ENCODE measurements around the gene ZSWIM5. TPM values are rescaled to one million over a fixed set of nuclear protein-coding genes. Genes with fewer than 3 reads are reported as not detected.

The ZSWIM5 gene
- total and polyA plus RNA-seq, 2 of the 8 experiments (the other 6 are each of a cell fraction or from before 2014, with no cell fraction given) = 2.5 to 3.9 TPM

DNA sequence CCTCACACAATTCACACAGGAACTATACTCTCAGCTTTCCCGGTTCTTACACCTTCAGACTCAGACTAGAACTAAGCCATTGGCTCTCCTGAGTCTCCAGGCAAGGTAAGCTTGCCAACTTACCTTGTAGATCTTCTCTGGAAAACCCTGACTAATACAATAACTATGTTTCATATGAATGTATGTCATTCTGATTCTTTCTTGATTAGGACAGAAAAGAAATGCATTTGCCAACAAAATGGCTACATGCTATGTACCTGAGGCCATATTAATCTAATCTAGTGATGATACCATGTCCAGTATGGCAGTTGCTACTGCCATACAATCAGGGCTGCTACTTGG lies 9.8 kb upstream of the ZSWIM5 start:
- H4K8ac ChIP-seq (ENCODE audit: extremely low read depth, insufficient read depth, low read length) = no peak overlapping the region
- H3K4me3 ChIP-seq (ENCODE audit: extremely low read depth in 1 of 4, insufficient read depth in 2 of 4, low read depth in 3 of 4, low read length in 4 of 4) = no peak overlapping the region
- no peak overlapping the region for H3K14ac ChIP-seq (ENCODE audit: insufficient read length)
- no peak for TF ChIP-seq CHD7 (IDR thresholded peaks at IDR 0.05; ENCODE audit: insufficient replicate concordance, low read length)

More for the DNA sequence above, 9.8 kb upstream of the ZSWIM5 start:
- Histone ChIP-seq H2AFZ (ENCODE audit: low read length) (no peak overlapping the region), H3K79me1 (ENCODE audit: low read depth, low read length) (no peaks in the 10 kb centered on the region), H3K36me3 (ENCODE audit: control insufficient read depth in 2 of 4, insufficient read depth in 4 of 4, low read length in 3 of 4) (no peaks in the 10 kb centered on the region), H2BK5ac (ENCODE audit: low read depth, low read length) (no peak overlapping the region), H3K23me2 (ENCODE audit: low read depth, low read length) (no peaks in the 10 kb centered on the region; the same call in 1 of the 2 replicates), H2BK12ac (ENCODE audit: low read depth, low read length) (no peak overlapping the region), H3K23ac (ENCODE audit: insufficient read length) (no peak overlapping the region), H2BK20ac (ENCODE audit: low read length) (no peak overlapping the region), H3K56ac (replicated peaks; ENCODE audit: insufficient read length, low read depth, low read length) (no peak overlapping the region), H3K4ac (replicated peaks; ENCODE audit: insufficient read length, low read depth, low read length) (no peak overlapping the region), H4K5ac (ENCODE audit: insufficient read length, low read depth, low read length) (no peak overlapping the region), H2BK120ac (replicated peaks; ENCODE audit: low read depth, low read length) (no peak overlapping the region), H4K20me1 (replicated peaks in 1 of 2; ENCODE audit: control insufficient read depth in 1 of 2, insufficient read depth in 2 of 2, low read length in 2 of 2) (no peaks in the 10 kb centered on the region), H2AK5ac (ENCODE audit: low read depth, low read length) (no peak overlapping the region), H3K9ac (replicated peaks in 1 of 4; ENCODE audit: extremely low read depth in 1 of 4, low read depth in 3 of 4, low read length in 3 of 4) (no peak overlapping the region), H4K91ac (replicated peaks; ENCODE audit: insufficient read length, low read length) (no peak overlapping the region), H2BK15ac (ENCODE audit: low read length) (no peak overlapping the region), H3K18ac (ENCODE audit: extremely low read depth, low read length) (no peak overlapping the region), H3K4me1 (replicated peaks in 1 of 4; ENCODE audit: control insufficient read depth in 3 of 4, insufficient read depth in 4 of 4, low read length in 3 of 4) (no peaks in the 10 kb centered on the region), H3K27ac (ENCODE audit: low read depth, low read length) (no peak overlapping the region), H3K9me3 (ENCODE audit: insufficient read depth in 2 of 2, low read depth in 1 of 2, low read length in 1 of 2) (no peaks in the 10 kb centered on the region), H3K4me2 (ENCODE audit: insufficient read depth in 1 of 2, low read depth in 2 of 2, low read length in 2 of 2) (no peak overlapping the region), H3K79me2 (ENCODE audit: control insufficient read depth in 1 of 2, insufficient read depth in 2 of 2, low read length in 2 of 2) (no peaks in the 10 kb centered on the region), H3K27me3 (replicated peaks in 1 of 4; ENCODE audit: control insufficient read depth in 3 of 4, extremely low read depth in 1 of 4, insufficient read depth in 3 of 4, low read length in 3 of 4) (no peaks in the 10 kb centered on the region)
- no peak for FAIRE-seq
- no peak for DNase-seq (ENCODE audit: low read depth in 1 of 2, low spot score in 2 of 2)
- ChIA-PET POLR2A (ENCODE audit: partially characterized antibody) (no interaction called here), CTCF (ENCODE audit: partially characterized antibody) (no interaction called here)
- WGBS, 2 experiments (ENCODE audit: extremely low coverage in 1 of 2, insufficient coverage in 1 of 2, insufficient read length in 1 of 2, insufficient replicate concordance in 2 of 2, low coverage in 1 of 2, low lambda C conversion rate in 2 of 2, missing lambda C conversion rate in 1 of 2) = 88% methylated on average over 1 of the region's 1 CpG; no CpG with 5 or more reads in 1 of the 2 experiments
